HCT116 (cell line): ENCODE results near the gene NFE2. TPM values are rescaled to one million over a fixed set of nuclear protein-coding genes. Genes with fewer than 3 reads are reported as not detected.

Experiments
- ATAC-seq: fragments of 200-7000 bp; cut with Tn5 transposase; 2 replicates; pipeline ENCODE4 v1.9.1; 2020; ENCODE audit warnings: mild to moderate bottlenecking, moderate library complexity
- BruUV-seq: library from RNA; stranded (reverse); fragments of 400-500 nt; replicated peaks from 2 replicates; lab custom pipeline; 2021; lab: Mats Ljungman, UMichigan
- CTCF ChIA-PET: fragments of 300-600 bp; sonication (Branson Sonifier 250); formaldehyde crosslinking; loops from one replicate; lab custom pipeline; 2021; ENCODE audit warnings: antibody characterized with exemption; lab: Charles Lee
- POLR2A ChIA-PET: fragments of 300-600, 350-600 bp; sonication (Branson Sonifier 250); formaldehyde crosslinking; loops from one replicate; lab custom pipeline; 2021; ENCODE audit warnings: antibody characterized with exemption; lab: Charles Lee
- RAD21 ChIA-PET, 2 experiments: fragments of 300-600 bp; sonication (Branson Sonifier 250); formaldehyde crosslinking; loops; one replicate each; lab custom pipeline; 2023; ENCODE audit warnings: low total read pairs in 2 of 2; ENCODE audit not compliant: uncharacterized antibody in 2 of 2, unreplicated experiment in 2 of 2, low non-redundant PET in 1 of 2; lab: Charles Lee
- DNase-seq: peaks from one replicate; pipeline ENCODE4 v3.0.0-alpha.2; 2010; ENCODE audit warnings: low read depth, low spot score
- H2AFZ ChIP-seq: fragments of 200-600 bp; shearing (Covaris generic), sonication (generic); 2 replicates; pipeline ENCODE4 v1.6.1; 2017; ENCODE audit warnings: low read depth, mixed run types, mixed read lengths, antibody characterized with exemption, low read length; ENCODE audit not compliant: poor library complexity, severe bottlenecking
- H3K27ac ChIP-seq: 2 replicates; pipeline ENCODE4 v1.5.1; 2012; ENCODE audit warnings: low read depth, low read length
- H3K27me3 ChIP-seq: fragments of 200-600 bp; sonication (generic); 2 replicates; pipeline ENCODE4 v1.6.1; 2016; ENCODE audit warnings: mixed run types, low read length, mixed read lengths; ENCODE audit not compliant: insufficient read depth
- H3K36me3 ChIP-seq, 2 experiments: fragments of 200-500 bp in 1 of 2; fragments of 200-600 bp in 1 of 2; sonication (Bioruptor generic) in 1 of 2; sonication (generic) in 1 of 2; 2 replicates each; pipeline versions ENCODE4 v1.5.1 to v1.6.1; 2014 to 2016; ENCODE audit warnings: low read length in 2 of 2, inconsistent platforms in 1 of 2, mixed read lengths in 1 of 2, mixed run types in 1 of 2; ENCODE audit not compliant: insufficient read depth in 2 of 2, control insufficient read depth in 1 of 2
- H3K4me1 ChIP-seq, 2 experiments: fragments of 200-600 bp in 1 of 2; sonication (generic) in 1 of 2; 2 replicates each; pipeline versions ENCODE4 v1.5.1 to v1.6.1; 2012 to 2017; ENCODE audit warnings: low read length in 2 of 2, inconsistent platforms in 1 of 2, mild to moderate bottlenecking in 1 of 2, mixed read lengths in 1 of 2, mixed run types in 1 of 2, moderate library complexity in 1 of 2; ENCODE audit not compliant: insufficient read depth in 2 of 2, control insufficient read depth in 1 of 2
- H3K4me2 ChIP-seq: fragments of 200-600 bp; sonication (generic); 2 replicates; pipeline ENCODE4 v1.6.1; 2017; ENCODE audit warnings: mixed run types, low read length, mixed read lengths
- H3K4me3 ChIP-seq, 2 experiments: fragments of 200-600 bp in 1 of 2; sonication (generic) in 1 of 2; replicated peaks in 1 of 2; 2 replicates each; pipeline ENCODE4 v1.5.1; 2011 to 2016; ENCODE audit warnings: low read length in 2 of 2, control low read depth in 1 of 2, low read depth in 1 of 2, mild to moderate bottlenecking in 1 of 2, mixed read lengths in 1 of 2, mixed run types in 1 of 2
- H3K79me2 ChIP-seq: fragments of 200-600 bp; sonication (generic); 2 replicates; pipeline ENCODE4 v1.6.1; 2017; ENCODE audit warnings: mild to moderate bottlenecking, mixed run types, low read length, moderate library complexity, mixed read lengths; ENCODE audit not compliant: insufficient read depth
- H3K9ac ChIP-seq: fragments of 200-600 bp; sonication (generic); 2 replicates; pipeline ENCODE4 v1.6.1; 2016; ENCODE audit warnings: low read length, mixed read lengths
- H3K9me2 ChIP-seq: fragments of 200-600 bp; sonication (generic), shearing (Covaris generic); 2 replicates; pipeline ENCODE4 v1.6.1; 2017; ENCODE audit warnings: mixed run types, mild to moderate bottlenecking, moderate library complexity; ENCODE audit not compliant: insufficient read depth
- H3K9me3 ChIP-seq, 2 experiments: fragments of 200-500 bp in 1 of 2; fragments of 200-600 bp in 1 of 2; sonication (Bioruptor generic) in 1 of 2; sonication (generic) in 1 of 2; 2 replicates each; pipeline ENCODE4 v1.6.1; 2014 to 2017; ENCODE audit warnings: low read length in 2 of 2, mixed read lengths in 2 of 2, inconsistent platforms in 1 of 2, low read depth in 1 of 2, mild to moderate bottlenecking in 1 of 2, mixed run types in 1 of 2, moderate library complexity in 1 of 2; ENCODE audit not compliant: control insufficient read depth in 1 of 2, insufficient read depth in 1 of 2
- H4K20me1 ChIP-seq: fragments of 200-600 bp; sonication (generic), shearing (Covaris generic); 2 replicates; pipeline ENCODE4 v1.6.1; 2017; ENCODE audit warnings: mixed run types, mild to moderate bottlenecking, moderate library complexity; ENCODE audit not compliant: insufficient read depth
- POLR2AphosphoS5 ChIP-seq: IDR thresholded peaks from 2 replicates; pipeline ENCODE4 v1.6.1; 2011; ENCODE audit warnings: mild to moderate bottlenecking, low read depth, low read length, moderate library complexity
- RAD21 ChIP-seq: IDR thresholded peaks from 2 replicates; pipeline ENCODE4 v1.6.1; 2012; ENCODE audit warnings: low read depth, mild to moderate bottlenecking
- intact Hi-C: fragments of 100-400 bp; cut with micrococcal nuclease; formaldehyde crosslinking; loops from 2 replicates; pipeline ENCODE4 v1.10.0; 2022
- total RNA-seq: library from RNA; stranded (reverse); gene quantifications from one replicate; pipeline ENCODE4 v1.2.1, GENCODE V29; 2021; ENCODE audit not compliant: unreplicated experiment
- TF ChIP-seq, protein P1 (sequence below): IDR thresholded peaks from 2 replicates; pipeline ENCODE4 v1.6.1; 2012; ENCODE audit warnings: low read depth

Gene NFE2
- total RNA-seq, 1 experiment from 2014 or later: 1.3 TPM

DNA sequence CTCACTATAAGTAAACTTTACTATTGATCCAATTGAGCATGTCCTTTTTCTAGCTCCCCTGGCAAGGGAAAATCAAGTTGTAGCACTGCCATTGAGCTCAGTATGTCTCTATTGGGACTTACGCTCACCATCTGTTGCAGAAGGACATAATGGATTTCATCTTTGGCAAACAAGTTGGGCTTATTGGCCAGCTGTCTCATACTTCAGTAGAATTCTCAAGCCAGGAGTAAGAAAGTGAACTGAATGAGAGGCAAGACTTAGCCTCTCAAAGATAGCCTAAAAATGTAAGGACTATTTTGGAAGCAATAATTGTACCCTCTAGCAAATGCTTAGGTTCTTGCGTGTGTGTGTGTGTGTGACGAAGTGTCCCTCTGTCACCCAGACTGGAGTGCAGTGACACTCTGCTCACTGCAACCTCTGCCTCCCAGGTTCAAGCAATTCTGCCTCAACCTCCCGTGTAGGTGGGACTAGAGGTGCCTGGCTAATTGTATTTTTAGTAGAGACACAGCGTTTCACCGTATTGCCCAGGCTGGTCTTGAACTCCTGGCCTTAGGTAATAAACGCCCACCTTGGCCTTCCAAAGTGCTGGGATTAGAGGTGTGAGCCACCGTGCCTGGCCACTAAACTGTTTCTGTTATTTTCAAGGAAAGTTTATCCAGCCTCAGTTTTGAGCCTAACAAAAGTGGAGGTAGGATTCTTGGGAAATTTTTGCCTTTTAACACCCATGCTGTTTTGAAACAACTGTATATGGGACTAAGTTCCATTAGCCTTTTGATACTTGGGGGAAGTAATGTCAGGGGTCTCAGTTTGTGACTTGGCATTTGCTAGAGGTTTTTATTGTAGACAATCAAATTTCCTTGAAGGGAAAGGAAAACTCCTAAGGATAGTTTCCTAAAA is 13.3 kb downstream of the NFE2 start:
- Histone ChIP-seq H3K9me3 (no peaks in the 10 kb centered on the region), H3K9ac (0 out of 2 replicates have a peak overlapping the region, but pooled peaks have one; percentile 4), H3K9me2 (no peaks in the 10 kb centered on the region), H3K27me3 (no peaks in the 10 kb centered on the region), H2AFZ (no peak overlapping the region), H4K20me1 (peaks cover 51% of the 10 kb centered on the region), H3K4me2 (peak overlapping the region; percentile 3; the same call in 1 of the 2 replicates), H3K36me3 (peaks cover 36 to 46% of the 10 kb centered on the region in 2 experiments), H3K4me3 (no peak overlapping the region), H3K79me2 (peaks cover 38% of the 10 kb centered on the region), H3K4me1 (peaks cover 8 to 56% of the 10 kb centered on the region in 2 experiments; a peak in 3 of 4 replicates), H3K27ac (peak overlapping the region; percentile 6)
- DNase-seq (no peak), ATAC-seq (peak; percentile 23)
- peak; percentile 75 for TF ChIP-seq POLR2AphosphoS5
- TF ChIP-seq RAD21: no peak
- RAD21 ChIA-PET: no interaction called here
- intact Hi-C loops: loop anchor here (2.0 kb wide), 1 partner anchor 71 kb away; no protein-coding TSS in a partner anchor
- CTCF ChIA-PET: interaction anchor here (0.9 to 2.0 kb wide), 6 partner anchors 8 to 81 kb away, joined by 3 to 10 read pairs (median 4); partner anchors contain the start of genes CBX5 and COPZ1
- POLR2A ChIA-PET: interaction anchor here (0.9 to 4.8 kb wide), 10 partner anchors 7 to 71 kb away, joined by 3 to 40 read pairs (median 6); partner anchors contain the start of genes CBX5, COPZ1 and HNRNPA1
- BruUV-seq: no TSS peak

DNA sequence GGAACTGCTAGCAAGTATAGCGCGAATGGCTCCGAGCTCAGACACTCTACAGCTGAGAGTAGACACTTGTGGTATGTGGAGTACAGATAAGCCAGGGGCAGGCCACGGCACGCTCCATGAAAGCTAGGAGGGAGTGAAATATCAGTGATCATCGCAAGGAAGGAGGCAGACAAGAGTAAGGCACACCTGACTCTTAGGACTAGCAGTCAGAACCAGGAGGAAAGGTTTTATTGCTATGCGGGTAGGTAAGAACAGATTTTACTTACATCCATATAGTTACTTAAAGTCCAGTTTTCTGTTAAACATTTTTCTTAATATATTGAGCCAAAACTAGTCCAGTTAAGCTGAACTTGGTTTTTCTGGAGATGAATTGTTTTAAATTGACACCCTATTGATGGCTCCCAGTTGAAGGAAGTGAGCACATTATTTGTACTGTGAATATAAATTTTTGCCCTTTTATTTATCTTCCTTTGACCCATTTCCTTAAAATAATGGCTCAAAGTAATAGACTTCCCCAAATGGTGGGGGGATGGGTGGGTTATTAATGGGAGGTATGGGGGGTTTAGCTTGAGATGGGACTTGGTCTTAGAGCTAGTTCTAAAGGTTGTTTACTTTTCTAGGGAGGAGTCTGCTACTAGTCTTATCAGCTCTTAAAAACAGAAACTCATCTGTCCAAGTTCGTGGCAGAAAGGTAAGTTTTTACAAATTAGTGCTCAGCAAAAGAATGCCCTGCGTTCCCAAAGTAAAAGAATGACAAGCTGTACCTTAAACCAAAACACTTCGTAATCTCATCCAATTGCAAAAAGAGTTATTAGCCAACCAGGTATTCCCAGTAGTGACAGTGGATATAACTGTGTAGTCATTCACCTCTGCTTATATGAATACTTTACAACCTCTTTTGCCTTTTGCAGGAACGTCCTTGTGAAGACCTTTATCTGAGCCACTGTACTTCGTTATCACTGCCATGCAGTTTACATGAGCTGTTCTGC is 14.5 kb downstream of the NFE2 start:
- DNase-seq (no peak), ATAC-seq (peak; percentile 5; the same call in 1 of the 2 replicates)
- intact Hi-C loops: loop anchor here (2.0 kb wide), 1 partner anchor 72 kb away; no protein-coding TSS in a partner anchor
- no TSS peak for BruUV-seq
- Histone ChIP-seq H3K9me3 (no peaks in the 10 kb centered on the region), H3K9ac (no peak overlapping the region), H3K4me2 (0 out of 2 replicates have a peak overlapping the region, but pooled peaks have one; percentile 4), H2AFZ (no peak overlapping the region), H4K20me1 (peaks cover 55% of the 10 kb centered on the region), H3K4me3 (no peak overlapping the region), H3K9me2 (no peaks in the 10 kb centered on the region), H3K27me3 (no peaks in the 10 kb centered on the region), H3K4me1 (peaks cover 11 to 65% of the 10 kb centered on the region in 2 experiments; a peak in 3 of 4 replicates), H3K36me3 (peaks cover 42 to 58% of the 10 kb centered on the region in 2 experiments), H3K79me2 (peaks cover 50% of the 10 kb centered on the region), H3K27ac (0 out of 2 replicates have a peak overlapping the region, but pooled peaks have one; percentile 16)
- POLR2A ChIA-PET: interaction anchor here (0.6 to 1.9 kb wide), 11 partner anchors 9 to 834 kb away, joined by 3 to 10 read pairs (median 4); partner anchors contain the start of gene COPZ1
- CTCF ChIA-PET: interaction anchor here (0.5 to 2.0 kb wide), 5 partner anchors 8 to 84 kb away, joined by 3 to 10 read pairs (median 3); partner anchors contain the start of gene COPZ1
- RAD21 ChIA-PET: no interaction called here
- peak; percentile 49 for TF ChIP-seq POLR2AphosphoS5
- TF ChIP-seq, protein P1, sequence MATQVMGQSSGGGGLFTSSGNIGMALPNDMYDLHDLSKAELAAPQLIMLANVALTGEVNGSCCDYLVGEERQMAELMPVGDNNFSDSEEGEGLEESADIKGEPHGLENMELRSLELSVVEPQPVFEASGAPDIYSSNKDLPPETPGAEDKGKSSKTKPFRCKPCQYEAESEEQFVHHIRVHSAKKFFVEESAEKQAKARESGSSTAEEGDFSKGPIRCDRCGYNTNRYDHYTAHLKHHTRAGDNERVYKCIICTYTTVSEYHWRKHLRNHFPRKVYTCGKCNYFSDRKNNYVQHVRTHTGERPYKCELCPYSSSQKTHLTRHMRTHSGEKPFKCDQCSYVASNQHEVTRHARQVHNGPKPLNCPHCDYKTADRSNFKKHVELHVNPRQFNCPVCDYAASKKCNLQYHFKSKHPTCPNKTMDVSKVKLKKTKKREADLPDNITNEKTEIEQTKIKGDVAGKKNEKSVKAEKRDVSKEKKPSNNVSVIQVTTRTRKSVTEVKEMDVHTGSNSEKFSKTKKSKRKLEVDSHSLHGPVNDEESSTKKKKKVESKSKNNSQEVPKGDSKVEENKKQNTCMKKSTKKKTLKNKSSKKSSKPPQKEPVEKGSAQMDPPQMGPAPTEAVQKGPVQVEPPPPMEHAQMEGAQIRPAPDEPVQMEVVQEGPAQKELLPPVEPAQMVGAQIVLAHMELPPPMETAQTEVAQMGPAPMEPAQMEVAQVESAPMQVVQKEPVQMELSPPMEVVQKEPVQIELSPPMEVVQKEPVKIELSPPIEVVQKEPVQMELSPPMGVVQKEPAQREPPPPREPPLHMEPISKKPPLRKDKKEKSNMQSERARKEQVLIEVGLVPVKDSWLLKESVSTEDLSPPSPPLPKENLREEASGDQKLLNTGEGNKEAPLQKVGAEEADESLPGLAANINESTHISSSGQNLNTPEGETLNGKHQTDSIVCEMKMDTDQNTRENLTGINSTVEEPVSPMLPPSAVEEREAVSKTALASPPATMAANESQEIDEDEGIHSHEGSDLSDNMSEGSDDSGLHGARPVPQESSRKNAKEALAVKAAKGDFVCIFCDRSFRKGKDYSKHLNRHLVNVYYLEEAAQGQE: no peak
